Stimulated activated CD8-positive, alpha-beta memory T cell treated with anti-CD3 and anti-CD28 coated beads, Interleukin-4, amount 100 ng/mL, for 24 hours (primary cell): ENCODE data around the gene SLC2A6.

Source experiments
- DNase-seq: peaks from one replicate; pipeline ENCODE4 v3.0.0-alpha.2; 2020; ENCODE audit warnings: low read depth

The SLC2A6 gene

GRCh38 chr9:133496861-133497842 lies 18.3 kb upstream of the SLC2A6 start:
- no peak for DNase-seq

- no peak for DNase-seq
Measured at GRCh38 chr9:133495327-133496293, 16.7 kb upstream of the SLC2A6 start.

GRCh38 chr9:133494636-133495326 lies 15.9 kb upstream of the SLC2A6 start:
- DNase-seq: no peak

GRCh38 chr9:133493845-133494540 lies 15.1 kb upstream of the SLC2A6 start:
- DNase-seq: no peak

- no peak for DNase-seq
Measured at GRCh38 chr9:133493428-133493827, 14.5 kb upstream of the SLC2A6 start.

- DNase-seq: no peak
Measured at GRCh38 chr9:133492061-133493021, 13.4 kb upstream of the SLC2A6 start.

- no peak for DNase-seq
Measured at GRCh38 chr9:133491656-133491925, 12.7 kb upstream of the SLC2A6 start.

GRCh38 chr9:133490865-133491655 lies 12.2 kb upstream of the SLC2A6 start:
- no peak for DNase-seq

GRCh38 chr9:133490201-133490681 lies 11.3 kb upstream of the SLC2A6 start:
- DNase-seq: no peak

- DNase-seq: no peak
Measured at GRCh38 chr9:133489253-133490190, 10.6 kb upstream of the SLC2A6 start.

- no peak for DNase-seq
Measured at GRCh38 chr9:133488686-133489252, 9.9 kb upstream of the SLC2A6 start.

GRCh38 chr9:133487331-133487725 lies 8.4 kb upstream of the SLC2A6 start:
- no peak for DNase-seq

- DNase-seq: no peak
Measured at GRCh38 chr9:133485531-133486260, 6.8 kb upstream of the SLC2A6 start.

GRCh38 chr9:133484671-133485437 lies 6.0 kb upstream of the SLC2A6 start:
- DNase-seq: no peak

- no peak for DNase-seq
Measured at GRCh38 chr9:133483611-133484010, 4.7 kb upstream of the SLC2A6 start.
